GM18507 (cell line): ENCODE results near the gene TNRC18.
"Not testable (repeated sequence)": the region's sequence is repeated elsewhere in the genome, so short reads cannot be mapped to it uniquely, and the experiment has no call there.

Experiments
- DNase-seq: peaks from one replicate; pipeline ENCODE4 v3.0.0; 2011; ENCODE audit warnings: low read depth; ENCODE audit not compliant: insufficient read length; ENCODE audit errors: extremely low spot score
- FAIRE-seq: peaks from 2 replicates; lab custom pipeline; 2011; peaks lifted over from hg19 to GRCh38; lab: Jason Lieb, UNC

Gene TNRC18

GRCh38 chr7:5360021-5360420 lies 63.6 kb downstream of the TNRC18 start:
- FAIRE-seq, DNase-seq: not testable (repeated sequence)

- DNase-seq = no peak
- FAIRE-seq = no peak
Observed at GRCh38 chr7:5359344-5359743, 64.3 kb downstream of the TNRC18 start.

GRCh38 chr7:5357951-5358350 lies 65.7 kb downstream of the TNRC18 start:
- DNase-seq = no peak
- no peak for FAIRE-seq

DNA sequence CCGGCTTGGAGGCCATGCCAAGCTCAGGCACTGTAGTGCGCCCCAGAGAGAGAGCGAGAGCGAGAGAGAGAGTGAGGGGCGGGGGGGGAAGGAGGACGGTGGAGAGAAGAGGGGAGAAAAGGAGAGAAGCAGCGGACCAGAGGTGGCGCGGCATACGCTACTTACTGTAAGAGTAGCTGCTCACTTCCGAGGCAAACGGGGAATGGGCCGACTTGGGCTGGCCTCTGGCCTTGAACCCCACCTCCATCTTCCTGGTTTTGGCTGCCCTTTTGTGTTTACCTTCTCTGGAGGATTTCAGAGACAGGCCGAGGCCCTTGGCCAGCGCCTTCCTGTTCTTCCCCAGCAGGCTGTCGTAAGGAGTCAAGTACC lies 66.9 kb downstream of the TNRC18 start:
- FAIRE-seq (no peak), DNase-seq (no peak)

- peak; percentile 45 for FAIRE-seq
- DNase-seq = no peak
Observed at GRCh38 chr7:5354460-5355232, 69.0 kb downstream of the TNRC18 start.

DNA sequence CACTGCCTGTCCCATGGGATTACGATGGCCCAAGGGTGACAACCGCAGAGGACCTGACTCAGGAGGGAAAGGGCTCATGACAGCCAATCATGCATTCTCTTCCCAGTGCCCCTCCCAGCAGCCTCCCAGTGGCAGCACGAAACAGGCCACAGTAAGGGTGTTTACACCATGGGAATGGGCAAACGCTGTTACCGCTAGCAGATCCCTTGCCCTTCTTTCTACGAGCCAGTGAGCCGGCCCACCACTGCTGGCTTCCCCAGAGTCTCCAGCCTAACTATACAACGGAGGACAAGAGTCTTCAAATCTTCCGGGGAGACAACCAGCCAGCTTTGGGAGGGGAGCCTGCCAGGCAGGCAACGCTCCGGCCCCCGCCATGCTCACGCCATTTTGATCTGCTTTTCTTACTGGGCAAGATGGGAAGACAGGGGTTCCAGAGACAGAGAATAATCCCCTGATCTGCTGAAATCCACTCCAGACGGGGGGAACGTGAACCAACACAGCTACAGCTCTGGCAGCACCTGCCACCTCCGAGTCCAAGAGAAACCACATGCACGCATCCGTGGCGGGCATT lies 71.1 kb downstream of the TNRC18 start:
- DNase-seq (no peak), FAIRE-seq (no peak)

DNA sequence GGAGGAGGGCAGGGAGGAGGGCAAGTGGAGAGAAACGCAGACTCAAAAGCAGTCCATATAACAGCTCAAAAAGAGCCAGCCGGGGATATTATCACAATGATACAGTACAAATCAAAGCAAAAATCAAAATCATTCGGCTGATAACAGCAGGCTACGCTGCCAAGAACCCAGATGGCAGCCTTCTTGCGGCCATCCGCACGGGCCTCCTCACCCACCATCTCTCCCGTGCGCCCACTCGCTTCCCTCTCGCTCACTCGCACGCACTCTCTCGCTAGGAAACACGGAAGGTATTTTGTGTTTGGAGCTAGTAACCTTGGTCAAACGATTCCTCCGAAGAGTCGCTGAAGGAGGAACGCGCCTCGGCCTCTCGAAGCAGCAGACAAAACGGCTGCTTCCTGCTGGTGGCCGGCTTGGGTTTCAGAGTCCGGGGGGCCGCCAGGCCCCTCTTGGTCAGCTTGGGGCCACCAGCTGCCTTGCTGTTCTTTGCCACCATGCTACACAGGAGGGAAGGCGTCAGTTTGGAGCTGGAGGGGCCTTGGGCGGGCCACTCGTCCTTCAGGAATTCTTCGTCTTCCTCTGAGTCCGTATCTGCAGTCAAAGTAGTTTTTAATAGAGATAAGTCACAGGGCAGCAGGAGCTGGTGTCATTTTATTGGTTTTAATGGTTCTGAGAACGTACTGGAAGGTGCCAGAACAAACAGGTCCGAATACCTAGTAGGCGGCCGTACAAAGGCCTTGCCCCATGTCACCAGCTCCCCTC lies 71.9 kb downstream of the TNRC18 start:
- DNase-seq (no peak), FAIRE-seq (no peak)

DNA sequence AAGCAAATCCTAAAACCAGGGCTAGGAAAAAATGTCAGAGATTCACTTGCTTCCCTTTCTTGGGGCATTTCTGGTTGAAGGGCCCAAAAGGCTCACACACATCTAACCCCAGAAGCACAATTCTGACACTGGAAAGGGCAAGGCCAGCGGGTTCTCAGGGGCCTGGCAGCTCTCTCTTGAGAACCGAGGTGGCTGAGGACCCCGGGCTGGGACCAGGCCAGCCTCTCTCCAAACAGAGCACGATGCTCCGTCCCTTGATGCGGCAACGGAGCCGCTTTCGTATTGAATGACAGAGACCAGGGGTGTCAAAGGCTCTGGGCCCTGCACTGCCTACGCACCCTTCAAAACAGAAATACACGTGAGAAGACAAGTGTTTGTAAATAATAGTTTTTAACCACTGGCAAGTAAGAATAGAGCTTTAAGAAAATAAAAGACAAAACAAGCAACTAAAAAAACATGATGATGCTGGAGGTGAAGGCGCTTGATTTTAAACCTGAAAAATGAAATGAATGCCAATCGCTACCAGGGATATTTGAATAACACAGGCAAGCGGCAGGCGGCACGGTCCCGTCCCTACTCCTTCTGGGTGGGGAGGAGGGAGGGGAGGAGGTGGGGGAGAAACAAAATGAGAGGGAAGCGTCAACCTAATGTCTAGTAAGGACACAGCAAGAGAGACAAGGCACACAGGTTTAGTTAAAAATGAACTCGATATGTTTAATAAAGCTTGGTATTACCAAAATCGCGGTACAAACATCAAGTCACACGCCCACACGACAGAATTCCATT lies 72.8 kb downstream of the TNRC18 start:
- no peak for FAIRE-seq

DNA sequence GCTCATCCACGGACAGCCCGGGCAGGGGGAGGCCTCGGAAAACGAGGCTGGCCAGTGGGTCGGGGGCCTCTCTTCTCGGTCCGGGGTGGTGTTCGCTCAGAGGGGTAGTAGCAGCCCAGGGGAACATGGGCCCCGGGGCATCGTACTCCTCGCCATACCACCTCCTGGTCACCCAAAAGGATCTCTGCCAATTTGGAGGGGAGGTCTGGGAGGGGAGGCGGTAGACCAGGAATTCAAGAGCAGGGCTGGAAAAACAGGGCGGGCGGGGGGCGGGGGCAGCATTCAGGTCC lies 73.5 kb downstream of the TNRC18 start:
- DNase-seq (no peak), FAIRE-seq (no peak)

More for the DNA sequence above, 72.8 kb downstream of the TNRC18 start:
- no peak for DNase-seq

DNA sequence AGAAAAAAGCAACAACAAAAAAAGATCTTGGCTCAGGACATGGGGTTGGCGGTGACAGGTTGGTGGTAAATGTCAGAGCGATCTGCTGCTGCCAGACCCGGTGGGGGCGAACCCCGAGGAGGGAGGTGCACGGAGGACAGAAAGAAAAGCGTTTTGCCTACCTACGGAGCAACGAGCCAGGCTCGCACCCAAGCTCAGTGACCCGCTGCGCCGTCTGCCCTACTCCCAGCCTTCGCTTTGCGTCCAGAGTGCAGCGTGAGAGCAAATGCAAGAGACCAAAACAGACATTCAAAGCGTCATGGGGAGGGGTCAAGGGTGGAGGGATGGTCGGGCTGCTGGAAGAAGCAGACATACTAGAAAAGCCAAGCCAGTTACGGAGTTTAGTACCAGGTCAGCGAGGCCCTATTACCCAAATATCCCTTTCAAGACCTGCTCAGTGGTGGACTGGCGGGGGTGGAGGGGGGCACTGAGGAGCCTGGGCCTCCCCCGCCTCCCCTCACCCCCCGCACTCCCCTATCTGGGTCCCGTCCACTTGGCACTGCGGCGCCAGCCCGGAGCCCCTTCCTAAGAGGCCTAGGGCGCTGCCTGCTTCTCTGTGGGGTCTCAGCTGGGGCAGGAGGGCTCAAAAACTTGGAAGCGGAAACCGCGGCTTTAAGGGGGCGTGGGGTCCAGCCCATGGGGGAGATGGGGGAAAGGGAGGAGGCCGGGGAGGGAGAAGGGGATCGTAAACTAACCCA lies 74.0 kb downstream of the TNRC18 start:
- DNase-seq = no peak
- no peak for FAIRE-seq

DNA sequence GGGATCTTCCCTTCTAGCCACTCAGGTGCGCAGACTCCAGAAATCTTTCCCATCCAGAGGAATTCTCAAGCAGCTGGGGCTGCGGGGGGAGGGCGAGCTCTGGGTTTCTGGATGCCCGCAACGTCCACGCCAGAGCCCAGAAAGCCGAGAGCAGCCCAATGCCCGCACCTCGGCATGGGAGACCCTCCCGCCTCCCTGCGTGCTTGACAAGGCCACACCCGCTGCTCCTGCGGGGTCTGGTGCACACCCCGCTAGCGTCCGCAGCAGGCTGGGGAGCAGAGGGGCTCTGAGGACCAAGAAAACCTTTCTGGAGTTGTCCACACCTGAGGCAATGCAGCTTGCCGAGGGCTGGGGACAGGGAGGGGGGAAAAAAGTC lies 74.6 kb downstream of the TNRC18 start:
- FAIRE-seq (no peak), DNase-seq (no peak)

DNA sequence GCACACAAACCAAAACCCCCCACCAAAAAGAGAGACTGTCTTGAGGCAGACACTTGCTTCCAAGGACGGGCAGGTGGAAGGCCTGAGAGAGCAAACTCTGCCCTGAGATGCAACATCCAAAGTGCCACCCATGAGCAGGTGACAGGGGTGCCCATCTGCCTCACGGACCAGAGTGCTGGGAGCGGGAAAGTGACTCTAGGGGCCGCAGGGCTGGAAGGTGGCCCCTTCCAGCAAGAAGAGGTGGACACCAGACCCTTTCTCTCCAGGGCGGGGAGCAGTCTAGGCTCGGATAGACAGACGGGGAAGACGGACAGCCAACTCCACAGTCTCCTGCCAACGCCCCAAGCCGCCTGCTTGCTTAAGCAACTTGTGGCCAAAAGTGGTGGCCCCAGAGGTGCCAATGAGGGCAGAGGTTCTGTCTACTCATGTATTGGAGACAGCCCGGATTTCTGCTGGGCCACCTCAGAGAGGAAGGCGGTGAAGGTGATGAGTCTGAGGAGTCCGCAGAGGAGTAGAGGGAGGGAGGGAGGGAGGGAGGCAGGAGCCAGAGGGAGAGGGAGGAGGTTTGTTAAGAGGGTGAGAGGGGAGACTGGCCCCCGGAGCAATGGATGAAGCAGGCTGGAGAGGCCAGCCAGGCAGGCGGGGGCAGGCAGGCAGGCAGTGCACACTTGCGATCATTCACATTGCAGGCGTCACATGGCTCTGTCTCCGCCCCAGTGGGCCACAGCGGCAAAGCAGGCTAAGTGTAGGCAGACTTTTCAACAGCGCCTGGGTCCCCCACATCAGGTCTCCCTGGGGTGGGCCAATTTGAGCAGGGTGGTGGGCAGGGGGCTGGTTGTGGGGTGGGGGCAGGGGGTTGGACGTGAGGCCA lies 75.3 kb downstream of the TNRC18 start:
- no peak for FAIRE-seq

GRCh38 chr7:5345671-5346070 lies 78.0 kb downstream of the TNRC18 start:
- no peak for DNase-seq
- no peak for FAIRE-seq

More for the DNA sequence above, 75.3 kb downstream of the TNRC18 start:
- DNase-seq = no peak

- no peak for DNase-seq
- no peak for FAIRE-seq
Observed at GRCh38 chr7:5345171-5345570, 78.5 kb downstream of the TNRC18 start.

GRCh38 chr7:5344342-5344741 lies 79.3 kb downstream of the TNRC18 start:
- DNase-seq (no peak), FAIRE-seq (no peak)

DNA sequence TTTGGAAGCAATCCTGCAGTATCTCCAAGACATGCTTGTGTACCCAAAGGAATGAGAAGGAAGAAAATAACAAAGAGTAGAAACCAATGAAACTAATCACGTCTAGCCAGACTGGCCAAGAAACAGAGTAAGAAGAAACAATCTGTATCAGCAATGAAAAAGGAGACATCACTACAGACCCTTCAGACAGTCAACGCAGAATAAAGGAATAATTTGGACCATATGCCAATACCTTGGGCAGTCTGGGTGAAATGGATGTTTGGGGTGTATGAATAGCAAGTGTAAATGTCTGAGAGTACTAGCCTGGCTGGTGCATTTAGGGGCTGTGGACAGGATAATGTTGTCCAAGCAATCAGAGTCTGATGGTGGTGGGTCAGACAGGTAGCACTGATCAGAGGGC lies 79.8 kb downstream of the TNRC18 start:
- no peak for FAIRE-seq

GRCh38 chr7:5342631-5343030 lies 81.0 kb downstream of the TNRC18 start:
- DNase-seq (no peak), FAIRE-seq (no peak)

More for the DNA sequence above, 79.8 kb downstream of the TNRC18 start:
- DNase-seq = no peak

- DNase-seq (no peak), FAIRE-seq (peak; percentile 69)
Observed at GRCh38 chr7:5339955-5340354, 83.7 kb downstream of the TNRC18 start.

- DNase-seq = no peak
- FAIRE-seq = no peak
Observed at GRCh38 chr7:5337047-5337446, 86.6 kb downstream of the TNRC18 start.
